ENCODE measurements around the gene ARMC12.

ARMC12 gene

DNA sequence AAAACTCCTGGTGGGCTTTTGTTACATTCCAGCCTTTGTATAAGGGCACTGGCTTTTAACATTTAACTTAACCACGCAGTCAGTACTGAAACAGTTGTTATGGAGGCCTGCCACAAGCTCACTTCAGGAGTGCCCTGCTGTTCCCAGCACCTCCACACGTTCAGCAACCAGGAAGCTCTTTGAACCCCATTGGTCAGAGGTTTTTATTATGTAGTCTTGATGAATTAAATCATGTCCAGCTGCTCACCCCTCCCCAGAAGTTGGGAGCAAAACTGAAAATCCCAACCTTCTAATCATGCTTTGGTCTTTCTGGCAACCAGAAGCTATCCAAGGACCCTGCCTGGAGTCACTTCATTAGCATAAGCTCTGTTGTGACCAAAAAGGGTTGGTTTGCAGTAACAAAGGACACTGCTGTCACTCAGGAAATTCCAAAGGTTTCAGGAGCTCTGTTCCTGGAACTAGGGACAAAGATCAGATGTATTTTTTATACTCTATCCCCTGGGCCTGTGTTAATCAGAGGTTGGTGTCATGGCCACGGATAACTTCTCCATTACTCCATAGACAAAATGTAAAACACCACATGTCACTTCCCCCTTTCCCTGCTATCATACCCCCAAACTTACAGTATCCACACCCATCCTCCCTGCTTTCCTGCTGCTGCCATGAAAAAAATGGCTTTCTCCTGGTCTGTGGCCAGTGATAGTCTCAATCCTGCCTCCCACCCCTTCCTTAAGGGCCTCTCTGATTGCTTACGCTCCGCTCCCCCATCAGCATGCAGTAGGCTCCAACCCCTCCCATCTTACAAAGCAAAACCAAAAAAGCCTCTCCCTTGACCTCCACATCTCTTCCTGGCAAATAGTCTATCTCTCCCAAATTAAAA, 3.1 kb downstream of the ARMC12 start:
- H3K79me2 ChIP-seq (ENCODE audit: control insufficient read depth, low read length) = no peaks in the 10 kb centered on the region
- H4K20me1 ChIP-seq (ENCODE audit: control insufficient read depth, insufficient read depth, low read depth, low read length) = no peaks in the 10 kb centered on the region
- H3K27me3 ChIP-seq (ENCODE audit: control insufficient read depth, low read length) = no peaks in the 10 kb centered on the region
- no peaks in the 10 kb centered on the region for H3F3A ChIP-seq (ENCODE audit: control insufficient read depth, insufficient read depth)
- no peak overlapping the region for H3K4me2 ChIP-seq (ENCODE audit: low read length)
- H3K9me2 ChIP-seq (replicated peaks; ENCODE audit: control insufficient read depth, low read length) = no peaks in the 10 kb centered on the region
- TF ChIP-seq EZH2phosphoT487 (IDR thresholded peaks at IDR 0.05; ENCODE audit: borderline replicate concordance, low read length) = no peak
- TF ChIP-seq, protein P1, sequence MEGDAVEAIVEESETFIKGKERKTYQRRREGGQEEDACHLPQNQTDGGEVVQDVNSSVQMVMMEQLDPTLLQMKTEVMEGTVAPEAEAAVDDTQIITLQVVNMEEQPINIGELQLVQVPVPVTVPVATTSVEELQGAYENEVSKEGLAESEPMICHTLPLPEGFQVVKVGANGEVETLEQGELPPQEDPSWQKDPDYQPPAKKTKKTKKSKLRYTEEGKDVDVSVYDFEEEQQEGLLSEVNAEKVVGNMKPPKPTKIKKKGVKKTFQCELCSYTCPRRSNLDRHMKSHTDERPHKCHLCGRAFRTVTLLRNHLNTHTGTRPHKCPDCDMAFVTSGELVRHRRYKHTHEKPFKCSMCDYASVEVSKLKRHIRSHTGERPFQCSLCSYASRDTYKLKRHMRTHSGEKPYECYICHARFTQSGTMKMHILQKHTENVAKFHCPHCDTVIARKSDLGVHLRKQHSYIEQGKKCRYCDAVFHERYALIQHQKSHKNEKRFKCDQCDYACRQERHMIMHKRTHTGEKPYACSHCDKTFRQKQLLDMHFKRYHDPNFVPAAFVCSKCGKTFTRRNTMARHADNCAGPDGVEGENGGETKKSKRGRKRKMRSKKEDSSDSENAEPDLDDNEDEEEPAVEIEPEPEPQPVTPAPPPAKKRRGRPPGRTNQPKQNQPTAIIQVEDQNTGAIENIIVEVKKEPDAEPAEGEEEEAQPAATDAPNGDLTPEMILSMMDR (IDR thresholded peaks at IDR 0.05; ENCODE audit: low read depth, low read length, poor library complexity, severe bottlenecking) = no peak
- H3K4me1 ChIP-seq (ENCODE audit: control insufficient read depth, low read length) = peaks cover 13% of the 10 kb centered on the region
- no peaks in the 10 kb centered on the region for H3K9me3 ChIP-seq (ENCODE audit: control insufficient read depth, insufficient read depth, low read length)
- no peaks in the 10 kb centered on the region for H3K36me3 ChIP-seq (ENCODE audit: control insufficient read depth, low read length)
- H3K27ac ChIP-seq (ENCODE audit: low read depth, low read length) = no peak overlapping the region
- no peak overlapping the region for H3K4me3 ChIP-seq (ENCODE audit: low read length)

DNA sequence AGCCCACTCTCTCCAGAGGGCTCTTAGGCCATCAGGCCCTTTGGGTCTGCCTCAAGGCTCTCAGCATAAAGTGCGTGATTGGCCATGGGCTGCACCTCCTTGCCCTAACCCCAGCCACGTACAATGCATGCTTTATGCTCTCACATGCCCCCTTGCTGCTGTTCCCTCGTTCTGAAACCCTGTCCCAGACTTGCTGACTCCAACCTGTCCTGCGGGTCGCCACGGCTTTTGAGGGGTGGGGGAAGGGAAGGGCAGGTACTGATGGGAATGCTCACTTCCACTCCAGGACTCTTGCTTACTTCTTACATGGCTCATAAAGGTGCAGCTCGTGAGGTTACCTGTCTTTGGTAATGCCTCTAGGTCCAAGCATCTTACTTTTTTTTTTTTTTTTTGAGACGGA, 6.0 kb downstream of the ARMC12 start:
- Histone ChIP-seq H3K27ac (ENCODE audit: low read depth, low read length) (no peak overlapping the region), H3K9me2 (replicated peaks; ENCODE audit: control insufficient read depth, low read length) (no peaks in the 10 kb centered on the region), H3K4me2 (ENCODE audit: low read length) (no peak overlapping the region), H4K20me1 (ENCODE audit: control insufficient read depth, insufficient read depth, low read depth, low read length) (no peaks in the 10 kb centered on the region), H3K79me2 (ENCODE audit: control insufficient read depth, low read length) (no peaks in the 10 kb centered on the region), H3K4me1 (ENCODE audit: control insufficient read depth, low read length) (no peaks in the 10 kb centered on the region), H3K36me3 (ENCODE audit: control insufficient read depth, low read length) (no peaks in the 10 kb centered on the region), H3K27me3 (ENCODE audit: control insufficient read depth, low read length) (no peaks in the 10 kb centered on the region), H3F3A (ENCODE audit: control insufficient read depth, insufficient read depth) (no peaks in the 10 kb centered on the region), H3K9me3 (ENCODE audit: control insufficient read depth, insufficient read depth, low read length) (no peaks in the 10 kb centered on the region), H3K4me3 (ENCODE audit: low read length) (no peak overlapping the region)
- TF ChIP-seq, protein P1 (IDR thresholded peaks at IDR 0.05; ENCODE audit: low read depth, low read length, poor library complexity, severe bottlenecking) = no peak
- TF ChIP-seq EZH2phosphoT487 (IDR thresholded peaks at IDR 0.05; ENCODE audit: borderline replicate concordance, low read length) = no peak

DNA sequence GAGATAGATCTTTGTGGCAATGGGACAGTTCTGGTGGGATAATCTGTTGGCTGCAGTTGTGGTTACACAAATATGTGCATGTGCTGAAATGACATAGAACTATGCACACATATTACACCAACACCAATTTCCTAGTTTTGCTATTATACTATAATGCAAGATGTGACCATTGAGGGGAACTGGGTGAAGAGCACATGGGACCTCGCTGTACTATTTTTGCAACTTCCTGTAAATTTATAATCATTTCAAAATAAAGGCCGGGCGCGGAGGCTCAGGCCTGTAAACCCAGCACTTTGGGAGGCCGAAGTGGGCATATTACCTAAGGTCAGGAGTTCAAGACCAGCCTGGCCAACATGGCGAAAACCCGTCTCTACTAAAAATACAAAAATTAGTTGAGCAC, 8.7 kb downstream of the ARMC12 start:
- TF ChIP-seq, protein P1 (IDR thresholded peaks at IDR 0.05; ENCODE audit: low read depth, low read length, poor library complexity, severe bottlenecking) = no peak
- TF ChIP-seq EZH2phosphoT487 (IDR thresholded peaks at IDR 0.05; ENCODE audit: borderline replicate concordance, low read length) = no peak
- H3K4me2 ChIP-seq (ENCODE audit: low read length) = no peak overlapping the region

More for the DNA sequence above, 8.7 kb downstream of the ARMC12 start:
- H3K27me3 ChIP-seq (ENCODE audit: control insufficient read depth, low read length) = no peaks in the 10 kb centered on the region
- no peaks in the 10 kb centered on the region for H3K36me3 ChIP-seq (ENCODE audit: control insufficient read depth, low read length)
- no peaks in the 10 kb centered on the region for H3F3A ChIP-seq (ENCODE audit: control insufficient read depth, insufficient read depth)
- no peak overlapping the region for H3K4me3 ChIP-seq (ENCODE audit: low read length)
- no peaks in the 10 kb centered on the region for H3K9me3 ChIP-seq (ENCODE audit: control insufficient read depth, insufficient read depth, low read length)
- no peak overlapping the region for H3K27ac ChIP-seq (ENCODE audit: low read depth, low read length)
- H4K20me1 ChIP-seq (ENCODE audit: control insufficient read depth, insufficient read depth, low read depth, low read length) = no peaks in the 10 kb centered on the region
- H3K79me2 ChIP-seq (ENCODE audit: control insufficient read depth, low read length) = no peaks in the 10 kb centered on the region
- no peaks in the 10 kb centered on the region for H3K4me1 ChIP-seq (ENCODE audit: control insufficient read depth, low read length)
- H3K9me2 ChIP-seq (replicated peaks; ENCODE audit: control insufficient read depth, low read length) = no peaks in the 10 kb centered on the region
